Measurements from ENCODE around the gene PALM3.
"Not testable (repeated sequence)": the region's sequence is repeated elsewhere in the genome, so short reads cannot be mapped to it uniquely, and the experiment has no call there.

PALM3 gene

DNA sequence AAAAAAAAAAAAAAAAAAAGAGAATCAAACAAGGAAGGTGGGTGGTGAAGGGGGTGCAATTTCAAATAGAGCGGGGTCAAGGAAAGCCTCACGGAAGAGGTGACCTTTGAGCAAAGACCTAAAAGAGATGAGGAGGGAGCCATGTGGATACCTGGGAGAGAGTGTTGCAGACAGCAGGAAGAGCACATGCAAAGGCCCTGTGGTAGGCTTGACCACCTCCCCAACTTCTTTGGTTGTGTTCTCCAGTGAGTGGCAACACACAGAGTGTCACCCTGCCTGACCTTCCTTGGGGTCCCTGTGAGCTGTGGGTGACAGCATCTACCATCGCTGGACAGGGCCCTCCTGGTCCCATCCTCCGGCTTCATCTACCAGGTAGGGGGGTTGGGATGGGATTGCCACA is 11.4 kb downstream of the PALM3 start:
- no peak for DNase-seq
- peaks cover 4% of the 10 kb centered on the region; the same call in 1 of the 2 replicates for H3K36me3 ChIP-seq
- H3K4me3 ChIP-seq (ENCODE audit: low read depth, low read length): no peak overlapping the region
- TF ChIP-seq, protein P1, sequence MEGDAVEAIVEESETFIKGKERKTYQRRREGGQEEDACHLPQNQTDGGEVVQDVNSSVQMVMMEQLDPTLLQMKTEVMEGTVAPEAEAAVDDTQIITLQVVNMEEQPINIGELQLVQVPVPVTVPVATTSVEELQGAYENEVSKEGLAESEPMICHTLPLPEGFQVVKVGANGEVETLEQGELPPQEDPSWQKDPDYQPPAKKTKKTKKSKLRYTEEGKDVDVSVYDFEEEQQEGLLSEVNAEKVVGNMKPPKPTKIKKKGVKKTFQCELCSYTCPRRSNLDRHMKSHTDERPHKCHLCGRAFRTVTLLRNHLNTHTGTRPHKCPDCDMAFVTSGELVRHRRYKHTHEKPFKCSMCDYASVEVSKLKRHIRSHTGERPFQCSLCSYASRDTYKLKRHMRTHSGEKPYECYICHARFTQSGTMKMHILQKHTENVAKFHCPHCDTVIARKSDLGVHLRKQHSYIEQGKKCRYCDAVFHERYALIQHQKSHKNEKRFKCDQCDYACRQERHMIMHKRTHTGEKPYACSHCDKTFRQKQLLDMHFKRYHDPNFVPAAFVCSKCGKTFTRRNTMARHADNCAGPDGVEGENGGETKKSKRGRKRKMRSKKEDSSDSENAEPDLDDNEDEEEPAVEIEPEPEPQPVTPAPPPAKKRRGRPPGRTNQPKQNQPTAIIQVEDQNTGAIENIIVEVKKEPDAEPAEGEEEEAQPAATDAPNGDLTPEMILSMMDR (IDR thresholded peaks at IDR 0.05; ENCODE audit: low read depth, low read length): no peak
- no peaks in the 10 kb centered on the region for H3K27me3 ChIP-seq (ENCODE audit: insufficient read depth, low read depth, severe bottlenecking)
- no peak overlapping the region for H3K27ac ChIP-seq
- H3K9me3 ChIP-seq (ENCODE audit: severe bottlenecking): peaks cover 3% of the 10 kb centered on the region

DNA sequence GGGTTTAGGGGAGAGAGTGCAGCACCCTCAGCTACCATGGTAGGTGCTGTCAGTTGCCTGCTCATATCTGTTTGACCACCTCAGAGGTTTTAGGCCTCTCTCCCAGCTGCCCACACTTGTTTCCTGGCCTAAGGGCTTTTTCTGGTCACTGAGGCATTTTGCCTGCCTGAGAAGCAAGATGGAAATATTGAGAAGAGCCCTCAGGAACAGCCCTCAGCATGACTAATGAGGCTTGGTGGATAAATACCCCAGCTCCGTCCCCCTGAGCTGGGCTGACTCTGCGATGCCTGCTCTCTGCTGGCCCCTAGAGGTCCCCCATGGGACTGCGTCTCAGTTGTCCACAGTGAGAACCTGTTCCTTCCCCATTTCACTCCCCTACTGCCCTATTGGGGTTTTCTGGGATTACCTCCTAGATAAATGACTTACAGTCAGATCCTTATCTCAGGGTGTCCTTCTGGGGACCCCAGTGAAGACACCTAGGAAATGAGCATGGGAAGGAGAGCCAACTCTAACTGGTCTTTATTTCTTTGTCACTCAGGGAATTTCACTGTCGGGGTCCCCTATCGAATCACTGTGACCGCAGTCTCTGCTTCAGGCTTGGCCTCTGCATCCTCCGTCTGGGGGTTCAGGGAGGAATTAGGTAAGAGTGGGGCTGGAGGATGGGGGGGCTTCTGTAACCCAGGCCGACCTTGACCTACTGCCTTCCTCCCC is 13.3 kb downstream of the PALM3 start:
- peaks cover 4% of the 10 kb centered on the region; the same call in 1 of the 2 replicates for H3K36me3 ChIP-seq
- TF ChIP-seq, protein P1 (IDR thresholded peaks at IDR 0.05; ENCODE audit: low read depth, low read length): peak; percentile 93
- no peaks in the 10 kb centered on the region for H3K27me3 ChIP-seq (ENCODE audit: insufficient read depth, low read depth, severe bottlenecking)
- H3K9me3 ChIP-seq (ENCODE audit: severe bottlenecking): peaks cover 3% of the 10 kb centered on the region
- no peak overlapping the region for H3K27ac ChIP-seq
- DNase-seq: peak; percentile 65
- no peak overlapping the region for H3K4me3 ChIP-seq (ENCODE audit: low read depth, low read length)

DNA sequence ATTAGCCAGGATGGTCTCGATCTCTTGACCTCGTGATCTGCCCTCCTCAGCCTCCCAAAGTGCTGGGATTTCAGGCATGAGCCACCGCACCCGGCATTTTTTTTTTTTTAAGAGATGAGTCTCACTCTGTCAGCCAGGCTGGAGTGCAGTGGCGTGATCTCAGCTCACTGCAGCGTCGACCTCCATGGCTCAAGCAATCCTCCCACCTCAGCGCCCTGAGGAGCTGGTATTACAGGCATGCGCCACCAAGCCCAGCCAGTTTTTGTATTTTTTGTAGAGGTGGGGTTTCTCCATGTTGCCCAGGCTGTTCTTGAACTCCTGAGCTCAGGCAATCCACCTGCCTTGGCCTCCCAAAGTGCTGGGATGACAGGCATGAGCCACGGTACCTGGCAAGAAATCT is 14.0 kb downstream of the PALM3 start:
- H3K36me3 ChIP-seq; H3K27me3 ChIP-seq (ENCODE audit: insufficient read depth, low read depth, severe bottlenecking); DNase-seq; H3K9me3 ChIP-seq (ENCODE audit: severe bottlenecking); H3K27ac ChIP-seq; H3K4me3 ChIP-seq (ENCODE audit: low read depth, low read length): not testable (repeated sequence)

DNA sequence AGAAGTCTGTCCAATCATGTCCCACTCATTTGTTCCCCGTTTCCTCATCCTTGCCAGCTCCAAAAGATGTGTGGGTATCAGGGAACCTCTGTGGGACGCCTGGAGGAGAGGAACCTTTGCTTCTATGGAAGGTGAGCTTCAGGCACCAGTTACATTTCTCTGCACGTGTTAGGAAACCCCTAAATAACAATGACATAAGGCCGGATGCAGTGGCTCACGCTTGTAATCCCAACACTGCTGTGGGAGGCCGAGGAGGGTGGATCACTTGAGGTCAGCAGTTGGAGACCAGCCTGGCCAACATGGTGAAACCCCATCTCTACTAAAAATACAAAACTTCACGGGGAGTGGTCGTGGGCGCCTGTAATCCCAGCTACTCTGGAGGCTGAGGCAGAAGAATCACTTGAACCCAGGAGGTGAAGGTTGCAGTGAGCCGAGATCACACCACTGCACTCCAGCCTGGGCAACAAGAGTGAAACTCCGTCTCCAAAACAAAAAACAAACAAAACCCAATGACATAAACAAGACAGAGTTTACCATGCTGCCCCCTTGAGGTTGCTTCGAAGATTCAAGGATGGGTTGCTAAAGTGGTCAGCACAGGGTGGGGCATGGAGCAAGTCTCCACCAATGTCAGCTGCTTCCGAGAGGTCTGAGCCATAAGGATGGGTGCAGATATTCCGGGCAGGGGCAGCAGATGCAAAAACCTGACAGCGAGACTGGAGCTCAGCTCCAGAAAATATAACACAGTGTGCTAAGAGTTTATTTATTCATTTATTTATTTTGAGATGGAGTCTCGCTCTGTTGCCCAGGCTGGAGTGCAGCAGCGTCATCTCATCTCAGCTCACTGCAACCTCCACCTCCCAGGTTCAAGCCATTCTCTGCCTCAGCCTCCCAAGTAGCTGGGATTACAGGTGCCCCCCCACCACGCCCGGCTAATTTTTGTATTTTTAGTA is 18.9 kb downstream of the PALM3 start:
- TF ChIP-seq, protein P1 (IDR thresholded peaks at IDR 0.05; ENCODE audit: low read depth, low read length): peak; percentile 63
- H3K36me3 ChIP-seq; H3K27me3 ChIP-seq (ENCODE audit: insufficient read depth, low read depth, severe bottlenecking); H3K4me3 ChIP-seq (ENCODE audit: low read depth, low read length); H3K9me3 ChIP-seq (ENCODE audit: severe bottlenecking): not testable (repeated sequence)
- H3K27ac ChIP-seq: peak overlapping the region; percentile 58
- peak; percentile 67 for DNase-seq

DNA sequence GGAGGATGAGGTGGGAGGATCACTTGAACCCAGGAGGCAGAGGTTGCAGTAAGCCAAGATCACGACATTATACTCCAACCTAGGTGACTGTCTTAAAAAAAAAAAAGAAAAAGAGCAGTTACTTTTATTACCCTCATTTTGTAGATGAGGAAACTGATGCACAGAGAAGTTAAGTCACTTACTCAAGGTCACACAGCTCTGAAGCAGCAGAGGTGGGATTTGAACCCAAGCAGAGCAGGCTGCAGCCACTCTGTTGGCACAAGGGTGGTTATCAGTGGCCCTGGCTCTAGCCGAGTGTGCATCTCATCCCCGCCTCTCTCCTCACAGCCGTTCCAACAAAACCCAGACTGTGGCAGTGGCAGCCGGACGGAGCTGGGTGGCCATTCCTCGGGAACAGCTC is 22.7 kb downstream of the PALM3 start:
- Histone ChIP-seq H3K27ac (no peak overlapping the region), H3K27me3 (ENCODE audit: insufficient read depth, low read depth, severe bottlenecking) (no peaks in the 10 kb centered on the region), H3K4me3 (ENCODE audit: low read depth, low read length) (no peak overlapping the region), H3K9me3 (ENCODE audit: severe bottlenecking) (no peaks in the 10 kb centered on the region), H3K36me3 (no peaks in the 10 kb centered on the region)
- TF ChIP-seq, protein P1 (IDR thresholded peaks at IDR 0.05; ENCODE audit: low read depth, low read length): no peak
- no peak for DNase-seq

DNA sequence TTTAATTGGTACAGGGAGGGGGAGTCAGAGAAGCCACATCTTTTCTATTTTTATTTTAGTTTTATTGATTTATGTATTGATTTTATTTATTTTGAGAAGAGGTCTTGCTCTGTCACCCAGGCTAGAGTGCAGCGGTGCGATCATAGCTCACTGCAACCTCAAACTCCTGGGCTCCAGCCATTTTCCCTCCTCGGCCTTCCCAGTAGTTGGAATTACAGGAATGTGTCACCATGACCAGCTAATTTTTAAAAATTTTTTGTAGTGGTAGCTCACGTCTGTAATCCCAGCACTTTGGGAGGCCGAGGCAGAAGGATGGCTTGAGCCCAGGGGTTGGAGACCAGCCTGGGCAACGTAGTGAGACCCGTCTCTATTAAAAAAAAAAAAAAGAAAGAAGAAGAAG is 26.2 kb downstream of the PALM3 start:
- TF ChIP-seq, protein P1 (IDR thresholded peaks at IDR 0.05; ENCODE audit: low read depth, low read length): no peak
- no peak for DNase-seq
- H3K9me3 ChIP-seq (ENCODE audit: severe bottlenecking): no peaks in the 10 kb centered on the region
- no peak overlapping the region for H3K27ac ChIP-seq
- no peaks in the 10 kb centered on the region for H3K27me3 ChIP-seq (ENCODE audit: insufficient read depth, low read depth, severe bottlenecking)
- H3K4me3 ChIP-seq (ENCODE audit: low read depth, low read length): no peak overlapping the region
- no peaks in the 10 kb centered on the region for H3K36me3 ChIP-seq

DNA sequence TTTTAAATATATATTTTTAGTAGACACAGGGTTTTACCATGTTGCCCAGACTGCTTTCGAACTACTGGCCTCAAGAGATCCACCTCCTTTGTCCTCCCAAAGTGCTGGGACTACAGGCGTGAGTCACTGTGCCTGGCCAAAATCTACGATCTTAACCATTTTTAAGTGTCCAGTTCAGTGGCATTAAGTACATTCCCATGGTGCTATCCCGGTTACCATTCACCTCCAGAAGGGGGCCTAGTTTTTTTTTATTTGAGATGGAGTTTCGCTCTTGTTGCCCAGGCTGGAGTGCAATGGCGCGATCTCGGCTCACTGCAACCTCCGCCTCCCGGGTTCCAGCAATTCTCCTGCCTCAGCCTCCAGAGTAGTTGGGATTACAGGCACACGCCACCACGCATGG is 26.7 kb downstream of the PALM3 start:
- not testable (repeated sequence) for H3K36me3 ChIP-seq; DNase-seq; H3K4me3 ChIP-seq (ENCODE audit: low read depth, low read length); H3K27me3 ChIP-seq (ENCODE audit: insufficient read depth, low read depth, severe bottlenecking); H3K27ac ChIP-seq; H3K9me3 ChIP-seq (ENCODE audit: severe bottlenecking)

Measured in WERI-Rb-1 (cell line).